DMS153 treated with DMSO at 0.1 percent for 48 hours (cell line): ENCODE results near the gene TAF4.
A peak's percentile ranks its signal among the peaks of the same experiment; 100 is the strongest.
"Not testable (repeated sequence)": the region's sequence is repeated elsewhere in the genome, so short reads cannot be mapped to it uniquely, and the experiment has no call there.

Experiments used
- DNase-seq: peaks from one replicate; lab custom pipeline; 2025; ENCODE audit not compliant: unreplicated experiment; lab: John Stamatoyannopoulos, UW

Gene TAF4

DNA sequence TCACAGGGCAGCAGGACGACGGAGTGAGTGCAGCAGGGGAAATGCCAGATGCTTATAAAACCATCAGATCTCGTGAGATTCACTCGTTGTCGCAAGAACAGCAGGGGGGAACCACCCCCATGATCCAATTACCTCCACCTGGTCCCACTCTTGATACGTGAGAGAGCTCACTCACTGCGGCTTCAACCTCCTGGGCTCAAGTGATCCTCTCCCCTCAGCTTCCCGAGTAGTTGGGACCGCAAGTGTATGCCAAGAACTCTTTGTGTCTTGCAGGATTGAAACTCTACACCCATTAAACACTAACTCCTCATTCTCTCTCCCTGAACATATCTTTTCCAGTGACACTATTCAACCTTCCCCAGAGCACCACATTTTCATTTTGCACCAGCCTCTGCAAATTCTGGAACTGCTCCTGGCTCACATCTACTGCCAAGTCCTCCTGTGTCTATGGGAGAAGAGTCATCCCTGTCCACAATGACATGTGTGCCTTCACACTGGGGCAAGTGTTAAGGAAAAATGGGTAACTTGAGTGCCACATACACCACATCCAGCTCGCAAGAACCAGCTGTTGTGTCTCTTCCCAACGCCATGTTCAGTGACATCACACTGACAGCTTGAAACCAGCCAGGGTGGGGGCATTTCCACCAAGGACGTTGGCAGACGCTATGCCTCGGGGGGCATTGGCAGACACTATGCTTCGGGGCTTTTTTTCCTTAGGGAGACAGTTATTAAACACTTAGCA, 14.7 kb upstream of the TAF4 start:
- no peak for DNase-seq

DNA sequence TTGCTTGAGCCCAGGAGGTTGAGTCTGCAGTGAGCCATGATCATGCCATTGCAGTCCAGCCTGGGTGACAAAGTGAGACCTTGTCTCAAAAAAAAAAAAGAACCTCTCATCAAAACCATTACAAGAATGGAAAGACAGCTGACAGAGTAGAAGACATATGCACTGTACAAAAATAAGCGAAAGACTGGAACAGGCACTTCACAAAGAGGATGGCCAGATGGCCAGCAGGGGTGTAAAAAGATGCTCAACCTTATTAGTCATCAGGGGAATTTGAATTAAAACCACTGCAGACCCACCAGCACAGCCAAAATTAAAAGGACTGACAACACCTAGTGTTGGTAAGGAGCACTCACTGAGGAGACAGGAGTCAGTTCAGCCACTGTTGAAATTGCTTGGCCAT, 13.5 kb upstream of the TAF4 start:
- no peak for DNase-seq

DNA sequence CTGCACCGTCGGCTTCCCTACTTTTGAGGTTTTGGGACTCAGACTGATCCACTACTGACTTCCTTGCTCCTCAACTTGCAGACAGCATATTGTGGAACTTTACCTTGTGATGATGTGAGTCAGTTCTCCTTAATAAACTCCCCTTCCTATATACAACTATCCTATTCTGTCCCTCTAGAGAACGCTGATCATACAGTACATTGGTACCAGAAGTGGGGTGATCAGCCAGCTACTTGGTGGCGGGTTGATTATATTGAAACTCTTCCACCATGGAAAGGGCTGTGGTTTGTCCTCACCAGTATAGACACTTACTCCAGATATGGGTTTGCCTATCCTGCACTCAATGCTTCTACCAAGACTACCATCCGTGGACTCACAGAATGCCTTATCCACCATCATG, 7.6 kb upstream of the TAF4 start:
- DNase-seq = no peak

DNA sequence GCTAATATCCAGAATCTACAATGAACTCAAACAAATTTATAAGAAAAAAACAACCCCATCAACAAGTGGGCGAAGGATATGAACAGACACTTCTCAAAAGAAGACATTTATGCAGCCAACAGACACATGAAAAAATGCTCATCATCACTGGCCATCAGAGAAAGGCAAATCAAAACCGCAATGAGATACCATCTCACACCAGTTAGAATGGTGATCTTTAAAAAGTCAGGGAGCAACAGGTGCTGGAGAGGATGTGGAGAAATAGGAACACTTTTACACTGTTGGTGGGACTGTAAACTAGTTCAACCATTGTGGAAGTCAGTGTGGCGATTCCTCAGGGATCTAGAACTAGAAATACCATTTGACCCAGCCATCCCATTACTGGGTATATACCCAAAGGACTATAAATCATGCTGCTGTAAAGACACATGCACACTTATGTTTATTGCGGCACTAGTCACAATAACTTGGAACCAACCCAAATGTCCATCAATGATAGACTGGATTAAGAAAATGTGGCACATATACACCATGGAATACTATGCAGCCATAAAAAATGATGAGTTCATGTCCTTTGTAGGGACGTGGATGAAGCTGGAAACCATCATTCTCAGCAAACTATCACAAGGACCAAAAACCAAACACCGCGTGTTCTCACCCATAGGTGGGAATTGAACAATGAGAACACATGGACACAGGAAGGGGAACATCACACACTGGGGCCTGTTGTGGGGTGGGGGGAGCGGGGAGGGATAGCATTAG, 6.2 kb upstream of the TAF4 start:
- DNase-seq = not testable (repeated sequence)

DNA sequence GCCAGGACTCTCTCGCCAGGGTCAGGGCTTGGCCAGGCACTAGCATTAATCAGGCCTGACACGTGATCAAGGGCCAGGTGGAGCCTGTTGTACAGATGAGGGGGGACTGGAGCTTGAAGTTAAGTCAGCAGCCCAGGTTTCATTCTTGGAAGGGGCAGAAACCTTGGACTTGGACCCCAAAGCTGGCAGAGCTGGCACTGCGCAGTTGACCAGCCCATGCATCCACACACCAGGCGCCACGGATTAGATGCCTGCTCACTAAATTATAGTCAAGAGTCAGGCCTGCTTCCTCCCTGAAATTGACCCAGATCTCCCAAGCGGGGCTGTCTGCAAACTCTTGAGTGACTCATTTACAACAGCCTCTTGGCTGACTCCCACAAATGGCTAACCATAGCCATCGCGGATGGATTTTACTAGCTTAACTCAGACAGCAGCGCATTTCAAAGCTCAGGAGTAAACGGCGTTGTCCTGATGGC, 4.1 kb upstream of the TAF4 start:
- no peak for DNase-seq

- no peak for DNase-seq
Measured at GRCh38 chr20:62068997-62069396, 3.3 kb upstream of the TAF4 start.

GRCh38 chr20:62067547-62068260, 2.0 kb upstream of the TAF4 start:
- no peak for DNase-seq

- DNase-seq = no peak
Measured at GRCh38 chr20:62066983-62067433, 1.3 kb upstream of the TAF4 start.

GRCh38 chr20:62066339-62066982, 780 bp upstream of the TAF4 start:
- DNase-seq = peak; percentile 11

- no peak for DNase-seq
Measured at GRCh38 chr20:62064770-62065673, 659 bp downstream of the TAF4 start.

DNA sequence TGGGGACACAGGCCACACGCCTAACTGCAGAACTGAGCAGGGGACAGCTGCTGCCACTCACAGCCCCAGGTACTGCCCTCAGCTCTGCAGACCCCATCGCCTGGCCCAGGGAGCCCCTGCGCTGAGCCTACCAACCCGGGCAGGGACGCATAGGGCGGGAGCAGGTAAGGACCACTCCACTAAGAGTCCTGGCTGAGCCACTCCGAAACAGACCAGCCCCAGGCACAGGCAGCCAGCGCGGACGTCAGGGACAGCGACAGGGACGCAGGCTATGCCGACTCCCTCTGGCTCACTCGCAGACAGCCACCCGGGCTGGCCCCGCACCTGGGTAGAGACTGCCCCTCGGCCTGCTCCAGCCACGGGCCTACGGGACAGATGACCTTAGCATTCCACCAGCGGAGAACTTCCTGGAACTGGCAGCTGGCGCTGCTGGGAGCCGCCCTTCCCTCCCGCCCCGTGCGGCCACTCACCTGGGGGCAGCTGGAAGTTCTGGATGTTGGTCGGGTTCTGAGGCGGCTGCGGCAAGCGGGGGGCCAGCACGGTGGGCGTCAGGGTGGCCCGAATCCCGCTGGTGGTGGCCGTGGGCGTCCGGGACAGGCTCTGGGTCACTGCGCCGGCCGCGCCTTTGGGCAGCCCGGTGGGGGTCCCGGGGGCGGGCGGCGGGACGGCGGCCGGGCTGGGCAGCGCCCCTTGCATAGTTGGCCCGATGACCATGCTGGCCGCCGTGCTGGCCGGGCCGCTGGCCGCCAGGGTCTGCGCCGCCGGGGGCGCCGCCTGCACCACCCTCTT, 1.5 kb downstream of the TAF4 start:
- no peak for DNase-seq

GRCh38 chr20:62063315-62063980, 2.2 kb downstream of the TAF4 start:
- no peak for DNase-seq

GRCh38 chr20:62062661-62063314, 2.9 kb downstream of the TAF4 start:
- DNase-seq = no peak

DNA sequence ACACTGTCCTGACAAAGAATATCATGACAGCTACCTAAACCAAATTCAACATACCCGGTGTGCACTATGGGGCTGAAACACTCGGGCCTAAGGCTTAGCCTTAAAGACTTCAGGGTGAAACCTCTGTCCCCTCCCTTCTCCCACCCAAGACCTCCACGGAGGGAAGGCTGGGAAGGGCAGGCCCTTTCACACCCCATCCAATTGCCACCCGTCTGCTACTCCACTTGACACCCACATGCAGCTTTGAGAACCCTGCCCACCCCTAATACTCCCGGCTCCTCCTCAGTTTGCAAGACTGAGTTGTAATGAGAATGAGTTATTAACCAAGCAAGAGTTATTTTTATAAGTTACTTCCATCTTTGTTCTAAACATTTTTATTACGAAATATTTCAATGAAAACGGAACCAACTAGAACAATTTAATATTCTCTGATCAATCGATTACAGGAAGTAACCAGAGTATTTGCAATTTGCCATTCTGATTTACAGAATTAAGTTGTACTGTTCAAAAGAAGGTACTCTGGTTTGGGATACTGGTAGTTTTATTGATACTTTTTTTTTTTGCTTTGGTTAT, 3.7 kb downstream of the TAF4 start:
- no peak for DNase-seq

DNA sequence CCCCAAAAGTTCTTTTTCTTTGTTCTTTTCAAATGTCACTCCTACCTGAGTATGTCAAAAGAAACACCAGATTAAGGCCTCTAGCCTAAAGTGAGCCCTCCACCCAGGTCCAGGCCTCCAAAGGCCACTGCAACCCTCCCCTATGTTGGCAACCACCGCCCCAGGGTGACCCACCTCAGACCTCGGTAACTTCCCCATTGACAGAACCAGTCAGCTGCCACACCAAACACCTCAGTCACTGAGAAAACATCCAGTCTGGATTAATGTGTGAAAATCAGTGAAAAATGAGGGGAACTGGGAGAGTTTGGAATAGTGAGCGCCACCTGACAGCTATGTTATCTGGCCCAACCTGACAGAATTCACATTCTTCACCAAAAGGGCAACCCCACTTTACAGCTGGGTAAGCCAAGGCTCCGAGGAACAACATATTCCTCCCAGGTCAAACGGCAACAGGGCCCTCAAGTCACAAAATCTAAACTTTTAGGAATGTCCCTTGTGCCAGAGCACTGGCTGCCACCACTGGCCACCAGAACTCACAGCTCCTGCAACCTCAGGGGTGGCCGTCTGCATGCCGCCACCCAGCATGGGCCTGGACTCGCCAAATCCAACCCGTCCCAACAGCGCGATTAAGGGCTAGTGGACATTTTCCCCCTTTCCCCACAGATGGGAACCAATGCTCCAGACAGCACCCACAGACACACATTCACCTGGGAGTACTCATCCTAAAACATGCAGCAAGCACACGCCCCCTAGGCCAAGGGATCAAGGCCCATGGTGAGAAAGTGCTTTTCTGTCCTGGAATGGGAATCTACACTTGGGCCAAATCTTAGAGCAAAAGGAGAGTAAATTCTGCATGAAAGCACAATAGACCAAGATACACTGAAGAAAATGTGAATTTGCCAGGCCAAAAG, 4.8 kb downstream of the TAF4 start:
- DNase-seq = no peak

GRCh38 chr20:62059920-62060630, 5.6 kb downstream of the TAF4 start:
- DNase-seq = no peak
